GM18517 (cell line): ENCODE results near the gene GMCL2.
A peak's percentile ranks its signal among the peaks of the same experiment; 100 is the strongest.

Experiments used
- ATAC-seq: cut with Tn5 transposase; IDR thresholded peaks from one replicate; pipeline ENCODE4 v1.9.1; 2021; ENCODE audit warnings: mild to moderate bottlenecking, moderate library complexity; ENCODE audit not compliant: unreplicated experiment

GMCL2 gene

DNA sequence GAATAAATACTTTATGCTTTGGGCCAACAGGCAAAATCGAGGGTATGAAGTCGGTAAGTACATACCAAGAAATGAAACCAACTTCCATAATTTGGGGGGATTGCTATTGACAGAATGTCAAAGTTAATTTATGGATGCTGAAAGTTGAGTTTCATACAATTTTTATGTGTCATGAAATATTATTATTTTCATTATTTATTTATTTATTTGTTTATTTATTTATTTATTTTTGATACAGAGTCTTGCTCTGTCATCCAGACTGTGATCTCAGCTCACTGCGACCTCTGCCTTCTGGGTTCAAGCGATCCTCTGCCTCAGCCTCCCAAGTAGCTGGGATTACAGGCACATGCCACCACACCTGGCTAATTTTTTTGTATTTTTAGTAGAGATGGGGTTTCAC, 4.5 kb upstream of the GMCL2 start:
- no peak for ATAC-seq

DNA sequence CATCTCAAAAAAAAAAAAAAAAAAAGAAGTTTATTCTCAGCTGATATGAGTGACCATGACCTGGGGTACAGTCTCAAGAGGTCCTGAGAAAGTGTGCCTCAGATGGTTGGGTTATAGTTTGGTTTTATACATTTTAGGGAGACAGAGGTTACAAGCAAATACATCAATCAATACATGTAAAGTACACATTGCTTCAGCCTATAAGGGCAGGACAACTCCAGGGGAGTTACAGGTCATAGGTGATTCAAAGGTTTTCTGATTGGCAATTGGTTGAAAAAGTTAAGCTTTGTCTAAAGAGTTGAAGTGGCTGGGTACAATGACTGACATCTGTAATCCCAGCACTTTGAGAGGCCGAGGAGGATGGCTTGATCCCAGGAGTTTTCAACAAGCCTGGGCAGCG, 2.3 kb upstream of the GMCL2 start:
- ATAC-seq = no peak

GRCh38 chr5:178186427-178186826, 744 bp downstream of the GMCL2 start:
- ATAC-seq = no peak

DNA sequence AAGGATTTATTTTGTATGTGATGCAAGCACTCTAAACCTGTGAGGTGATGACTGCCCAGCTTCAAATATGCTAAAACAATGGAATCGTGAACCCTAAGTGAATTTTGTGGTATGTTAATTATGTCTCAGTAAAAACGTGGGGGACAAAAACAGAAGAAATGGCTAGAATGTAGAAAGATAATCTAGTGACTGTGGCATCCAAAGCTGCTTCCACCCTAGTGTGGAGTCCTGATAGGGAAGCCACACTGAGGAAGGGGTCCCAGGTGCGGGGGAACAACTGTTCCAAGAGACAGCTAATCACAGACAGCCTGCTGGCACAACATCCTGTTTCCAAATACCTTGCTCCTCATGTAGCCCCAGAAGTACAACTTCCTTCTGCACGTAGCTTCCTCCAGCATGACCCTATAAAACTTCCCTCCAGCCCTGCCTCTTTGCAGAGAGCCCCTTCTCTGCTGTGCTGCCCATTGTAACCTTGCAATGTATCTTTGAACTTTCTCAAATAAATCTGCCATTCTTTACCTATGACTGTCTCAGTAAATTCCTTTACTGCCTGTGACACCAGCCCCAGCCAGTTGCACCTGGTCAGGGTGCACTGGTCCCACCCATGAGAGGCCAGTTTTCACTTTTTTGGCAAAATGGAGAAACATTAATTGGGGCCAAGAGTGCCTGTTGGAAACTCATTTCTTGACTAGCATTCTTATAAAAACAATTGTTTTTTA, 4.9 kb downstream of the GMCL2 start:
- no peak for ATAC-seq

GRCh38 chr5:178180141-178180863, 6.9 kb downstream of the GMCL2 start:
- no peak for ATAC-seq

DNA sequence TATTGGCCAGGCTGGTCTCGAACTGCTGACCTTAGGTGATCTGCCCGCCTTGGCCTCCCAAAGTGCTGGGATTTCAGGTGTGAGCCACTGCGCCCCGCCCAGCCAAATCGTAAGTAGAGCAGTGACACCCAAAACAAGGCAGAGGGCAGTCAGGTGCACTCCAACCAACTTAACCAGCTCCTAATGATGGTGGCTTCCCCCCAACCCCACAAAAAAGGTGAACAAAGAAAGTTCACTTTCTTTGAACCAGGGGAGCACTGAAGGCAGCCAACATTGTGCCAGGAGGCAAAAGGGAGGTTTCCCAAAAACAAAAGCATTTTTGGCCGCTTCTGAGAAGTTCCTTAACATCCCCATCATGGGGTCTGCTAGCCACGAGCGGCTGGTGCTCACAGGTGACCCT, 9.6 kb downstream of the GMCL2 start:
- no peak for ATAC-seq

DNA sequence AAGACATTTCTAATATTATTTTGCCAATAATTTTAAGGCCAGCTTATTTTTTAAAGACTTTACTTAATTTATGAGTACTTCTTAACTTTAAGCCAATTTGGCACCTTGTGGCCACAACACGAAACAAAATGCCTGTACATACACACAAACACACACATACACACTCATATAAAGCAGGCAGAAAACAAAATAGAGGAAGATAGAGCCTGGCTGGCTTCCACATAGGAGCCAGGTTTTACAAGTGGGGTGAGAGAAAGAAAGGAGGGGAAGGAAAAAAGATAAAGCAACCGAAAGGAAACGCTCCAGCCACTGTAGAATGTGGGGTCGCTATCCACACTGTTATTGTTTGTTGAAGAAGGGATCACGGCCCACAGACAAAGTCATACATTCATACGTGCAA, 10.4 kb downstream of the GMCL2 start:
- no peak for ATAC-seq

DNA sequence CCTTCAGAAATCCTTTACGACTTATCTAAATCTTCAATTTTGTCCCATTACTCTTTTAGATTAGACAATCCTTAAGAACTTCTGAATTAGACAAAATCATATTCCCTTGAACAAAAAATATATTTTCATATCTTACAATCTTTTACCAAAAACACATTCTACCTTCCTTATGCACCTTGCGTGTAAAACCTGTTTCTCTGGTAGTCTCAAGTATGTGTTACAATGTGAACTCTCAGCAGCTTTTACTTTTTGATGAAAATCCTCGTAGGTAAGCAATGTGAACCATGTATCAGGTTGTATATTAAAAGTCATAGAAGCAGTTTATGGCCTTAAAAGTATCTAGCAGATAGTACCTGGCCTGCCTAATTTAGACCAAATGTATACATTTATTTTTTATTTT, 12.7 kb downstream of the GMCL2 start:
- no peak for ATAC-seq

DNA sequence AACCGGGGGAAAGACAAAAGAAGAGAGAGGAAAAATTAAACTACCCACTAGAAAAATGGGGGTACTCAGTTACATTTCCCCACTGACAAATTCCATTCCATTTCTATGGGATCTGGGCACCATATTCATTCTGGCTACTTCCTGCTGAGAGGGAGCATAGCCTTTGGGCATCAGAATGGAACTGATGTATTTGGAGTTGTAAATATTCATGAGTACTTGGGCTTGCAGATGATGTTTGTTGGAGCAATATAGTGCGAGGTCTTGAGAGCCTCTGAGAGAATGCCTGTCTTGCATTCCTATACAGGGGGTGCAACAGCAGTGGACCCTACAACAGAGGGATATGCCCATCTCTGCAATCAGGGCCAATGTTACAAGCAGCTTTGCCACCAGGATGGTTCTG, 16.7 kb downstream of the GMCL2 start:
- no peak for ATAC-seq

GRCh38 chr5:178165581-178165980, 21.6 kb downstream of the GMCL2 start:
- ATAC-seq = no peak

GRCh38 chr5:178163772-178164735, 23.1 kb downstream of the GMCL2 start:
- ATAC-seq = peak; percentile 91

DNA sequence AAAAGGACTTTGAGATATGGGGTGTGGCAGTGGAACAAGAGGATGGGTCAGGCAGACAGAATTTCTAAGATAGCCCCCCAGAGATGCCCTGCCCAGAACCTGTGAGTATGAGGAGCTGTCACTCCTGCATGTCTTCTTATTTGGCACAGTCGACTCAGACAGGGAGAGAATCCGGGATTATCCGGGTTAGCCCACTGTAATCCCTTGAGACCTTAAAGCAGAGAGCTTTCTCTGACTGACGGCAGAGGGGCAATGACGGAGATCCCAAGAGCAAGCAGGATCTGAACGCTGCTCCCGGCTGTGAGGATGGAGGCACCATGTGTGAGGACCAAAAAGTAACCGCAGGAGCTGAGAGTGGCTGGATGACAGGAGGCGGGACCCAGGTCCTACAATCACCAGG, 24.7 kb downstream of the GMCL2 start:
- ATAC-seq = no peak

DNA sequence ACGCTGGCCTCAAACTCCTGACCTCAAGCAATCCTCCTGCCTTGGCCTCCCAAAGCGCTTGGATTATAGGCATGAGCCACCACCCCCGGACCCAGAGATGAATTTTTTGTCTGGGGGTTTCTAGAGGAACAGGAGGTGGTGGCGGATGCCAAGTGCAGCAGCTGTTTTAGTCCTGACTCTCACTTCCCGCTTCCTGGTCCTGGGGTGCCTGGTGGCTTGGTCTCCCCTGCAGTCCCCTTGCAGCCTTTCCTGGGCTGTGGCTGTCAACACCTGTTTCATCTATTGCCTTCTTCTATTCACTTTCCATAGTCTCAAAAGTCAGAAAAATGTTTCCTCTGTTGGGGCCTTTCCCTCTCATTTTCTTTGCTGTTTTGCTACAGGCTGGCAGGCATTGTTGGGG, 27.0 kb downstream of the GMCL2 start:
- no peak for ATAC-seq

GRCh38 chr5:178155065-178155464, 32.1 kb downstream of the GMCL2 start:
- no peak for ATAC-seq

DNA sequence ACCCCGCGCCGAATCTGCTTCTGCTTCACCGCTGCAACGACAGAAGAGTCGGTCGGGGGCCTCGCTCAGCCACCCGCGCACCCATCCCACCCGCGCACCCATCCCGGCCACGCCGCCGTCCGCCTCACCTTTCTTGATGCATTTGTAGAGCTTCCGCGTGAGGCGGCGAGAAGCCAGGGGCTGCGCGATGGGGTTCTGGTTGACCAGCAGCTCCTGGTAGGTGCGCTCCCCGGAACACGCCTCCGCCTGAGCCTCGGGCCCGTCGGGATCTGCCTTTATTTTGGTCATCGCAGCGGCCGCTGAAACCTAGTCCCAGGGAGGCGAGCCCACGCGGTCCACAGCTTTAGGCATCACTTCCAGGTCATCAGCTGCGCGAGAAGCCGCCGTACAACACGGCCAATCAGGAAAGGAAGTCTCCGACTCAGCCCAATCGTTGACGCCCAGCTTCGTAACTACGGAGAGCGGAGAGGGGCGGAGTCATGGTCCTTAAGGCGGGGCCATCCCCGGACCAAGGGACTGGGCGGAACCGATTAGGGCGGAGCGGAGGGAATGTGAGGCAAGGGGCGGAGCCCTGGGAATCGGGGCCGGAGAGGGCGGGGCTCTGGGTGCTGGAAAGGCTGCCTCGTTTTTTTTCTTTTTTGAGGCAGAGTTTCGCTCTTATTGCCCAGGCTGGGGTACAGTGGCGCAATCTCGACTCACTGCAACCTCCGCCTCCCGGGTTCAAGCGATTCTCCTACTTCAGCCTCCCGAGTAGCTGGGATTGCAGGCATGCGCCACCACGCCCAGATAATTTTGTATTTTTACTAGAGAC, 33.4 kb downstream of the GMCL2 start, which contains the start of gene NHP2:
Gene NHP2 (minus strand): TSS at position 356 of the 811 bp plus-strand sequence. CDS start 68 bp downstream, at position 288.
- peak; percentile 97 for ATAC-seq

DNA sequence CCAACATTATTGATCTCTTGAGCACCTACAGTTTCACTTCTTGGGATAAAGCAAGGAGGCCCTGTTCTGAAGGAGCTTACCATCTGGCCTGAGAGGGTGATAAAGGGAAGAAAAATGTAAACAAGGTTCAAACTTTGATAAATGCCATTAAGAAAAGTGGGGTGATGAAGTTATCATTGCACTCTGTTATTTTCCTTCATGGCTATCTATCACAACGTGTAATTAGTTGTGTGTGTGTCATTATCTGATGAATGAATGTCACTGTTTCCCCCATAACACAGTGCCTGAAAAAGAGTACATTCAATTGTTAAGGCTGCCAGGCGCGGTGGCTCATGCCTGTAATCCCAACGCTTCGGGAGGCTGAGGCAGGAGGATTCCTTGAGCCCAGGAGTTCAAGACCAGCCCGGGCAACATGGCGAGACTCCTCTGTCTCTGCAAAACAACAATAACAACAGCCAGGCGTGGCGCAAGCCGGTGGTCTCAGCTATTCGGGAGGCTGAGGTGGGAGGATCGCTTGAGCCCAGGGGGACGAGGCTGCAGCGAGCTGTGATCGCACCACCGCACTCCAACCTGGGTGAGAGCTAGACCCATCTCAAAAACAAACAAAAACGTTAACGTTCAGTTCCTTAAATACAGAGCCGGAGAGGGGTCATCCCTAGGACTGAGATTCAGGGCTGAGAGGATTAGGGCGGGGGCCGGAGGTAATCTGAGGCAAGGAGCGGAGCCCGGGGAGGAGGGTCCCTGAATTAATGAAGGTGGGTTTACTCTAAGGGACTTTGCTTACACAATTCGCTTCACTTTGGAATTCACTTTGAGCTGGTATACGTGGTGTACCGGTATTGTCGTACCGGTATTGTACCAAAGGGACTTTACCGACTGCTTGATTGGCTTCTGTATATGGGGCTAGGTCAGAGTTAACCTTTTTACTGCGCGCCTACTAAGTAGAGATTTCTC, 34.4 kb downstream of the GMCL2 start:
- no peak for ATAC-seq

DNA sequence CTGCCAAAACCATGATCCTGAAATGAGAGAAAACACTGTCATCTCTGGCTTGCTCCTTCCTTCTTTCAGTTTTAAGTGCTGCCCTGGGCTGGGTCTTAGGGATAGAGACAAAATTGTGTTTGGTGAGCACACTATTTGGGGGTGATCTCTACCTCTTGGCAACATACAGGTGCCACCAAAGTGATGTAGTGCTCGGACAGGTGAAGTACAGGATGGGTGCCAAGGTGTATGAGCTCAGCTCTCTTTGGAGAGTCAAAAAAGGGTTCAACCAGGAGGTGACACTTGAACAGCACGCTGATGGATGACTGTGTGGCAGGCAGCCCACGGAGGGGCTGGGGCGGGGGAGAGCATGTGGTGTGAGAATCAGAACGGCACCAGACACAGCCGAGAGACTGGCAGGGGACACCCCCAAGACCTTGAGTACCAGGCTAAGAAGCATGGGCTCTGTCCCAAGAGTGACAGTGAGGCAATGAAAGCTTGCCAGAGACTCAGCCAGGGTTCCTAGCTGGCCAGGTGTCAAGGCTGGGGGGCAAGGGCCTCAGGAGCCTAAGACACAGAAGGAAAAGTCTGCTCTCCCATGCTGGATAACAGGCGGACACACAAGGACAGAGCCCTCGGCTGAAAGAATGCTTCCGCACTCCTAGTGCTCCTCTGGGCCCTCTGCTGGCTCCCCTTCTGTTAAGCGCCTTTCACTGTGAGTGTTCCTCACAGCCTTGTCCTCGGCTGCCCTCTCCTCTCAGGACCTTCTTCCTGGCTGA, 36.0 kb downstream of the GMCL2 start:
- ATAC-seq = no peak

GRCh38 chr5:178149199-178149932, 37.8 kb downstream of the GMCL2 start:
- no peak for ATAC-seq
